Keratinocyte (primary cell): ENCODE results near the gene FLNB. TPM values are rescaled to one million over a fixed set of nuclear protein-coding genes. Genes with fewer than 3 reads are reported as not detected.
A peak's percentile ranks its signal among the peaks of the same experiment; 100 is the strongest.

Experiments
- DNase-seq: peaks from one replicate; pipeline ENCODE4 v3.0.0-alpha.2; 2011; ENCODE audit warnings: low read depth, missing footprints, low spot score
- FAIRE-seq: peaks from 2 replicates; lab custom pipeline; 2011; peaks lifted over from hg19 to GRCh38; lab: Jason Lieb, UNC
- H2AFZ ChIP-seq: 2 replicates; pipeline ENCODE4 v1.6.0; 2012; ENCODE audit warnings: low read length, control low read depth, inconsistent platforms; ENCODE audit not compliant: control insufficient read depth
- H3K27ac ChIP-seq: 2 replicates; pipeline ENCODE4 v1.5.1; 2011; ENCODE audit warnings: low read length; ENCODE audit not compliant: control insufficient read depth, insufficient read depth
- H3K27me3 ChIP-seq: 3 replicates; pipeline ENCODE4 v1.6.0; 2011; ENCODE audit warnings: low read length; ENCODE audit not compliant: control insufficient read depth, insufficient read depth; ENCODE audit errors: extremely low read depth
- H3K36me3 ChIP-seq, 2 experiments: 2 replicates in 1 of 2; 3 replicates in 1 of 2; pipeline ENCODE4 v1.5.1; 2011; ENCODE audit warnings: low read length in 2 of 2, mild to moderate bottlenecking in 1 of 2; ENCODE audit not compliant: control insufficient read depth in 2 of 2, insufficient read depth in 2 of 2; ENCODE audit errors: extremely low read depth in 1 of 2
- H3K4me1 ChIP-seq: 3 replicates; pipeline ENCODE4 v1.5.1; 2011; ENCODE audit warnings: low read length; ENCODE audit not compliant: control insufficient read depth, insufficient read depth; ENCODE audit errors: extremely low read depth
- H3K4me2 ChIP-seq: 3 replicates; pipeline ENCODE4 v1.6.0; 2011; ENCODE audit warnings: low read depth, low read length; ENCODE audit not compliant: control insufficient read depth, insufficient read depth; ENCODE audit errors: extremely low read depth
- H3K4me3 ChIP-seq, 3 experiments: fragments of 200-600 bp in 1 of 3; sonication (generic) in 1 of 3; 2 replicates in 2 of 3; 3 replicates in 1 of 3; pipeline ENCODE4 v1.5.1; 2011 to 2016; ENCODE audit warnings: low read length in 3 of 3, mild to moderate bottlenecking in 3 of 3, control low read depth in 2 of 3, inconsistent platforms in 1 of 3, low read depth in 1 of 3, mixed read lengths in 1 of 3, mixed run types in 1 of 3, moderate library complexity in 1 of 3; ENCODE audit not compliant: control insufficient read depth in 2 of 3, insufficient read depth in 2 of 3; ENCODE audit errors: extremely low read depth in 1 of 3
- H3K79me2 ChIP-seq: 2 replicates; pipeline ENCODE4 v1.6.0; 2012; ENCODE audit warnings: low read length; ENCODE audit not compliant: control insufficient read depth, insufficient read depth
- H3K9ac ChIP-seq: 3 replicates; pipeline ENCODE4 v1.6.0; 2011; ENCODE audit warnings: low read length; ENCODE audit not compliant: control insufficient read depth, insufficient read depth; ENCODE audit errors: extremely low read depth
- H3K9me1 ChIP-seq: 3 replicates; pipeline ENCODE4 v1.6.0; 2011; ENCODE audit warnings: low read length; ENCODE audit not compliant: control insufficient read depth, insufficient read depth; ENCODE audit errors: extremely low read depth
- H3K9me3 ChIP-seq: 2 replicates; pipeline ENCODE4 v1.5.1; 2012; ENCODE audit warnings: low read depth, low read length; ENCODE audit not compliant: control insufficient read depth
- H4K20me1 ChIP-seq: 3 replicates; pipeline ENCODE4 v1.6.0; 2011; ENCODE audit warnings: low read length; ENCODE audit not compliant: control insufficient read depth, insufficient read depth; ENCODE audit errors: extremely low read depth
- EZH2 ChIP-seq: IDR thresholded peaks from one replicate; pipeline ENCODE4 v1.6.1; 2012; ENCODE audit warnings: inconsistent platforms, mild to moderate bottlenecking, low read length, moderate library complexity
- dilution Hi-C: fragments of 300-500 bp; cut with MboI; formaldehyde crosslinking; loops from one replicate; pipeline ENCODE4 v1.7.0; 2020; ENCODE audit warnings: low sequenced_read_pairs; ENCODE audit not compliant: extremely low pct_ligation_motif_present
- polyA plus RNA-seq, 5 experiments: library from polyadenylated mRNA; depleted of rRNA in 3 of 5; stranded (reverse) in 3 of 5; stranded (forward) in 1 of 5; unstranded in 1 of 5; fragments of >200 nt; gene quantifications; 1 replicate in 1 of 5; 2 replicates in 3 of 5; 3 replicates in 1 of 5; pipeline versions ENCODE4 v1.2.1 to v1.2.3, GENCODE V29; 2011 to 2012; ENCODE audit warnings: missing spikeins in 2 of 5, low read depth in 1 of 5, low replicate concordance in 1 of 5
- TF ChIP-seq, protein P1 (sequence below), 3 experiments: IDR thresholded peaks in 1 of 3; conservative IDR thresholded peaks in 1 of 3; optimal IDR thresholded peaks in 1 of 3; 2 replicates in 2 of 3; 3 replicates in 1 of 3; pipeline versions ENCODE3 to v1.5.1; 2011; ENCODE audit warnings: low read length in 3 of 3, mild to moderate bottlenecking in 3 of 3, moderate library complexity in 2 of 3, control low read depth in 1 of 3, inconsistent platforms in 1 of 3; ENCODE audit not compliant: insufficient read depth in 2 of 3; ENCODE audit errors: extremely low read depth in 1 of 3

Gene FLNB
- polyA plus RNA-seq, 1 donor (not counting 4 experiments of a cell fraction or from before 2014, with no cell fraction given), result 289 TPM

- H3K36me3 ChIP-seq, result peaks cover 19 to 57% of the 10 kb centered on the region in 2 experiments
- H3K27ac ChIP-seq, result no peak overlapping the region
- H3K9ac ChIP-seq, result no peak overlapping the region
- H3K27me3 ChIP-seq, result no peaks in the 10 kb centered on the region
- H3K4me2 ChIP-seq, result peak overlapping the region; percentile 1
- H3K79me2 ChIP-seq, result peaks cover 98% of the 10 kb centered on the region
- dilution Hi-C loops, result no loop called here
- peak overlapping the region in 1 of 3 experiments; percentile 13 for H3K4me3 ChIP-seq
- FAIRE-seq, result no peak
- H4K20me1 ChIP-seq, result peaks cover 89% of the 10 kb centered on the region
- no peak for TF ChIP-seq EZH2
- peaks cover 83% of the 10 kb centered on the region for H3K4me1 ChIP-seq
- no peaks in the 10 kb centered on the region for H3K9me3 ChIP-seq
- no peak overlapping the region for H2AFZ ChIP-seq
- DNase-seq, result no peak
- H3K9me1 ChIP-seq, result peaks cover 12% of the 10 kb centered on the region
Observed at GRCh38 chr3:58015520-58015915, 7.3 kb downstream of the FLNB start.

GRCh38 chr3:58016710-58017109 is 8.5 kb downstream of the FLNB start:
- Histone ChIP-seq H3K27me3 (no peaks in the 10 kb centered on the region), H3K4me1 (peaks cover 88% of the 10 kb centered on the region), H2AFZ (no peak overlapping the region), H3K9me3 (no peaks in the 10 kb centered on the region), H3K27ac (no peak overlapping the region), H3K9me1 (peaks cover 12% of the 10 kb centered on the region), H3K36me3 (peaks cover 22 to 50% of the 10 kb centered on the region in 2 experiments), H3K79me2 (peaks cover 98% of the 10 kb centered on the region), H3K4me3 (no peak overlapping the region), H4K20me1 (peaks cover 89% of the 10 kb centered on the region), H3K4me2 (no peak overlapping the region), H3K9ac (no peak overlapping the region)
- DNase-seq (no peak), FAIRE-seq (no peak)
- no peak for TF ChIP-seq EZH2
- TF ChIP-seq, protein P1, sequence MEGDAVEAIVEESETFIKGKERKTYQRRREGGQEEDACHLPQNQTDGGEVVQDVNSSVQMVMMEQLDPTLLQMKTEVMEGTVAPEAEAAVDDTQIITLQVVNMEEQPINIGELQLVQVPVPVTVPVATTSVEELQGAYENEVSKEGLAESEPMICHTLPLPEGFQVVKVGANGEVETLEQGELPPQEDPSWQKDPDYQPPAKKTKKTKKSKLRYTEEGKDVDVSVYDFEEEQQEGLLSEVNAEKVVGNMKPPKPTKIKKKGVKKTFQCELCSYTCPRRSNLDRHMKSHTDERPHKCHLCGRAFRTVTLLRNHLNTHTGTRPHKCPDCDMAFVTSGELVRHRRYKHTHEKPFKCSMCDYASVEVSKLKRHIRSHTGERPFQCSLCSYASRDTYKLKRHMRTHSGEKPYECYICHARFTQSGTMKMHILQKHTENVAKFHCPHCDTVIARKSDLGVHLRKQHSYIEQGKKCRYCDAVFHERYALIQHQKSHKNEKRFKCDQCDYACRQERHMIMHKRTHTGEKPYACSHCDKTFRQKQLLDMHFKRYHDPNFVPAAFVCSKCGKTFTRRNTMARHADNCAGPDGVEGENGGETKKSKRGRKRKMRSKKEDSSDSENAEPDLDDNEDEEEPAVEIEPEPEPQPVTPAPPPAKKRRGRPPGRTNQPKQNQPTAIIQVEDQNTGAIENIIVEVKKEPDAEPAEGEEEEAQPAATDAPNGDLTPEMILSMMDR (optimal IDR thresholded peaks at IDR 0.05 in 1 of 3, IDR thresholded peaks at IDR 0.05 in 1 of 3, conservative IDR thresholded peaks at IDR 0.05 in 1 of 3; ENCODE audit: extremely low read depth in 1 of 3, insufficient read depth in 2 of 3, low read length in 3 of 3), result no peak
- dilution Hi-C loops, result no loop called here
